GF-D8 (cell line): ENCODE results near the gene ELOVL3.
"Not testable (repeated sequence)": the region's sequence is repeated elsewhere in the genome, so short reads cannot be mapped to it uniquely, and the experiment has no call there.

Experiments used
- DNase-seq: peaks from one replicate; lab custom pipeline; 2025; lab: John Stamatoyannopoulos, UW

Gene ELOVL3

GRCh38 chr10:102225646-102226541 lies at the start of gene ELOVL3:
ELOVL3 (plus strand) TSS chr10:102226299; CDS start chr10:102226549, 250 bp downstream.
- DNase-seq = peak; percentile 63

GRCh38 chr10:102184606-102185005 lies 41.5 kb upstream of the ELOVL3 start:
- no peak for DNase-seq

GRCh38 chr10:102185272-102185671 lies 40.8 kb upstream of the ELOVL3 start:
- no peak for DNase-seq

GRCh38 chr10:102185811-102186527 lies 40.1 kb upstream of the ELOVL3 start:
- no peak for DNase-seq

- no peak for DNase-seq
These were observed 37.7 kb upstream of the ELOVL3 start for GRCh38 chr10:102188298-102188940.

GRCh38 chr10:102188941-102189898 lies 36.9 kb upstream of the ELOVL3 start:
- DNase-seq = not testable (repeated sequence)

GRCh38 chr10:102191956-102192355 lies 34.1 kb upstream of the ELOVL3 start:
- DNase-seq = no peak

GRCh38 chr10:102195296-102195870 lies 30.7 kb upstream of the ELOVL3 start:
- no peak for DNase-seq

GRCh38 chr10:102196893-102197292 lies 29.2 kb upstream of the ELOVL3 start:
- no peak for DNase-seq

- no peak for DNase-seq
These were observed 28.1 kb upstream of the ELOVL3 start for GRCh38 chr10:102198027-102198426.

- DNase-seq = no peak
These were observed 25.1 kb upstream of the ELOVL3 start for GRCh38 chr10:102200751-102201640.

- DNase-seq = no peak
These were observed 23.7 kb upstream of the ELOVL3 start for GRCh38 chr10:102202386-102202785.

- no peak for DNase-seq
These were observed 17.6 kb upstream of the ELOVL3 start for GRCh38 chr10:102208311-102209035.

GRCh38 chr10:102211615-102212299 lies 14.3 kb upstream of the ELOVL3 start:
- DNase-seq = no peak

- DNase-seq = not testable (repeated sequence)
These were observed 12.5 kb upstream of the ELOVL3 start for GRCh38 chr10:102213599-102213998.

GRCh38 chr10:102219370-102219769 lies 6.7 kb upstream of the ELOVL3 start:
- no peak for DNase-seq

- no peak for DNase-seq
These were observed 5.5 kb upstream of the ELOVL3 start for GRCh38 chr10:102220612-102221011.

GRCh38 chr10:102222797-102223196 lies 3.3 kb upstream of the ELOVL3 start:
- DNase-seq = no peak

- no peak for DNase-seq
These were observed 407 bp downstream of the ELOVL3 start for GRCh38 chr10:102226542-102226870.
